ENCODE data around the gene SPACA1.

SPACA1 gene

GRCh38 chr6:88045521-88046136 is 2.0 kb upstream of the SPACA1 start:
- TF ChIP-seq CTCF (IDR thresholded peaks at IDR 0.05; ENCODE audit: borderline replicate concordance, control extremely low read depth, extremely low read depth, insufficient read depth, missing control alignments) = no peak
- DNase-seq (ENCODE audit: low spot score) = no peak
- in situ Hi-C loops (cut with MboI; ENCODE audit: low sequenced_read_pairs, unreplicated experiment) = no loop called here

DNA sequence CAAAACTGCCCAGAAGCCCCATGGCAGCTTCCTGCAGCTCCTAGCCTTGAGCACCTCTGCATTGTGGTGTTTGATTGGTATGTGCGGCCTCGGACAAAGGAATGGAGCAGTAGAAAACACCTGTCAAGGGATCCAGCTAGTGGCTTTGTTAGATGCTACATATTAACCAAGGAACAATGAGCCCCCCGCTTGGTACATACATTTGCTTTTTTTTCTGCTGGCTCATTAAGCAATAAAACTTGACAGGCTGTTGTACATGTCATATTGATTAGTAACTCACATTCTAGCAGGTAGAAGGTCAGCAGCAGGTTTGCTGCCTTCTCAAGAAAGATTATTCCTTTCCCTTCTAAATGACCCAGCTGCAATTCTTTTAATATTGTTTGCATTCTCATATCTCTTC is 937 bp downstream of the SPACA1 start:
- no peak for DNase-seq (ENCODE audit: low spot score)
- in situ Hi-C loops (cut with MboI; ENCODE audit: low sequenced_read_pairs, unreplicated experiment) = no loop called here
- no peak for TF ChIP-seq CTCF (IDR thresholded peaks at IDR 0.05; ENCODE audit: borderline replicate concordance, control extremely low read depth, extremely low read depth, insufficient read depth, missing control alignments)

DNA sequence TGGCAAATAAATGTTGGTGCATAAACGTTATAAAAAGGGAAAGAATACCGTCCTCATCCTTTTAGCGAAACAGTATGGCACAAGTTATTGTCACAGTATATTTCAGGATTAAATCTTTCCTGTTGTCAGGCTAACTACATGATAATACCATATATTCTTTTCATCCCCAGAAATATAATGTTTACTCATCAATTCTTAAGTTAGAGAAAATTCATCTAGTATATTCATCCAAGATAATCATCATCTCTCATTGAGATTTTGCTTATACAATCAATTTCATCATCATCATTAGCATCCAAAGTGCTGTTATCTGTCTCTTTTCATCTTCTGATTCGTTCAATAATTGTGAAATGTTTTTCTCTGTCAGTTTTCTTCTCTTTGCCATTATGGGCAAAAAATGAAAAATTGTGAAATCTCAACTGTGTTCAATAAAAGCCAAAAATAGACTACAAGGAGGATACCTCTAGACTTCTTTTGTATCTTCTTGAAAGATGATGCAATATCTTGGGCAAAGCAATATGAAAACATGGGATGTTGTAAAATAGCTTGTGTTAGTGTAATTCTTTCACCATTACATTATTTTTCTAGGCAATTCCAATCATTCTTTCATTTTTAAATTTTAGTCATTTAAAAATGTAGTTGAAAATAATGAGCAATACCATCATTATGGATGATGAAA is 2.6 kb downstream of the SPACA1 start:
- DNase-seq (ENCODE audit: low spot score) = no peak
- in situ Hi-C loops (cut with MboI; ENCODE audit: low sequenced_read_pairs, unreplicated experiment) = no loop called here
- TF ChIP-seq CTCF (IDR thresholded peaks at IDR 0.05; ENCODE audit: borderline replicate concordance, control extremely low read depth, extremely low read depth, insufficient read depth, missing control alignments) = no peak

- DNase-seq (ENCODE audit: low spot score) = no peak
- TF ChIP-seq CTCF (IDR thresholded peaks at IDR 0.05; ENCODE audit: borderline replicate concordance, control extremely low read depth, extremely low read depth, insufficient read depth, missing control alignments) = no peak
- in situ Hi-C loops (cut with MboI; ENCODE audit: low sequenced_read_pairs, unreplicated experiment) = no loop called here
Measured at GRCh38 chr6:88059191-88059590, 11.6 kb downstream of the SPACA1 start.

DNA sequence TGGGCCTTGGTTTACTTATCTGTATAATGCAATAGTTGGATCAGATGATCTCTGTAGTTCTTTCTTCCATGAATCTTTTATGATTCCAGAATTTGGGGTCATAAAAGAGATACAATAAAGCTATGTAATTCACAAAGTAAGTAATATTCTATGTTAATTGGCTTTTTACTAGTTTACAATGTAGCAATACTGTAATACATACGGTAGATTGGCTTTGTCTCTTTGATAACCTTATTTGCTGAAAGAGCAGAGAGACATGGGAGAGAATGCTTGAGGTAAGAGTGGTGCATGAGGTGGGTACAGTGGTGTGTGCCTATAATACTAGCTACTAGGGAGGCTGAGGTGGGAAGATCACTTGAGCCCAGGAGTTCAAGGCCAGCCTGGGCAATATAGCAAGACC is 14.7 kb downstream of the SPACA1 start:
- TF ChIP-seq CTCF (IDR thresholded peaks at IDR 0.05; ENCODE audit: borderline replicate concordance, control extremely low read depth, extremely low read depth, insufficient read depth, missing control alignments) = no peak
- in situ Hi-C loops (cut with MboI; ENCODE audit: low sequenced_read_pairs, unreplicated experiment) = no loop called here
- DNase-seq (ENCODE audit: low spot score) = no peak

DNA sequence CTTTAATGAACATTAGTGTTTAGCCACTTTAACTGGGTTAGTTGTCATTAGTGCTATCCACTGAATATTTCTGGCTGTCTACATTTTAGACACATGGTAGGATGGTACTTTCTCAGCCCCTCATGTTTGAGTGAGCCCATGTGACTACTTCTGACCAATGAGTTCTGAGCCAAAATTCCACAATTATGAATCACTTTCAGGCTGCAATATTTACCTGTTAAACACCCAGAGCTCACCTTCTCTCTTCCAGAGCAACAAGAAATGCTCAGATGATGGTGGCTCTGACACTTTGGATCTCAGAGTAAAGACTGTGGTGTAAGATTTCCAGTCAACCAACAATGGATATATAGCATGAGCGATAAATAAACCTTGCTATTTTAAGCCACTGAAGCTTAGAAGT is 24.8 kb downstream of the SPACA1 start:
- DNase-seq (ENCODE audit: low spot score) = no peak
- TF ChIP-seq CTCF (IDR thresholded peaks at IDR 0.05; ENCODE audit: borderline replicate concordance, control extremely low read depth, extremely low read depth, insufficient read depth, missing control alignments) = no peak

More for the DNA sequence above, 24.8 kb downstream of the SPACA1 start:
- in situ Hi-C loops (cut with MboI; ENCODE audit: low sequenced_read_pairs, unreplicated experiment) = no loop called here
